ENCODE results near the gene ACOXL. TPM values are rescaled to one million over a fixed set of nuclear protein-coding genes. Genes with fewer than 3 reads are reported as not detected.
A peak's percentile ranks its signal among the peaks of the same experiment; 100 is the strongest.

The ACOXL gene
- total RNA-seq, 1 donor = not detected

DNA sequence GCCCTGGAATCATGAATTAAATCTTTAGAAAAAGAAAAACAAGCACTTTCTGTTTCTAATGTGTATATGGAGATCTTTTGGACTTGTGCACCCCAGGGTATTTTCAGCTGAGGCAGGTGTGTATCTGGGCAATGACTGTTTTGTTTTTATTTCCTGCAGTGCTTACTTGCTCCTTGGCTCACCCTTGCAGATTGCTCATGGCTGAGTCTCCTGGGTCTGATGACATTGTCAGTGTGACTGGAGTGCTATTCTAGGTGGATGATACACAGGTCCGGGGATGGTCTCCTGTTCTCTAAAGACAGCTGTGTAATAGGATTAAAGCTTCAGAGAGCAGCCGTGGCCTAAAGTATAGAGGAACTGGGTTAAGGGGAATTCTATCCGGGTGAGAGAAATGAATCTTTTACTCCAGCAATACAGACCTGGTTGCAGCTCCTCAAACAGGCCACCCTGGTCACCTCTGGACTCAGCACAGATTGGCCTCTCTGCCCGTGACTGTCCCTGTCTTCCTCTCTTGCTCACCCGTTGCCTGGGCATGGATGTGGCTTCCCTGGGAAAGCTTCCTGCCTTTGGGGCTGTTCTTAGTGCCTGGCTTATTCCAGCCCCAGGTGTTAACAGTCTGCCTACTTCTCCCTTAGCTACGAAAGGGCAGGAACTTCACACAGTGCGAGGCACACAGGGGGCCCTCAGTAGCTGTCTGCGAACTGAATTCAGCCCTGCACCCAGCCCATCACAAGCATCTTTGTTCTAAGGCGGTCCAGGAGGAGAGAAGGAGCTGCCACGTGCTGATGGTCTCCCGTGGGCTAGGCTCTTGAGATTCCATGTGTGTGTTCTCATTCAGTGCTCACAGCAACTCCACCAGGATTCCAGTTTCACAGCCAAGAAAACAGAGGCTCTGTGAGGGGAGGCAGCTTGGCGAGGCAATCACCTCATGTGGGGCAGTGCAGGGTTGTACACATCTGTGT is 84.3 kb downstream of the ACOXL start:
- Histone ChIP-seq H2AFZ (ENCODE audit: low read length) (no peak overlapping the region), H3K4me3 (ENCODE audit: insufficient read depth, low read length) (no peak overlapping the region), H3K9me3 (ENCODE audit: low read depth, low read length) (no peaks in the 10 kb centered on the region), H4K20me1 (ENCODE audit: insufficient read depth, low read length) (no peaks in the 10 kb centered on the region), H3K27ac (ENCODE audit: low read depth, low read length) (no peak overlapping the region), H3K4me1 (ENCODE audit: insufficient read depth, low read length) (no peaks in the 10 kb centered on the region), H3K27me3 (ENCODE audit: insufficient read depth, low read length) (peaks cover 13% of the 10 kb centered on the region), H3K79me2 (ENCODE audit: insufficient read depth, low read length) (no peaks in the 10 kb centered on the region), H3K36me3 (ENCODE audit: insufficient read depth, low read length) (no peaks in the 10 kb centered on the region), H3K4me2 (ENCODE audit: insufficient read depth, low read length) (no peak overlapping the region)
- TF ChIP-seq, protein P1, sequence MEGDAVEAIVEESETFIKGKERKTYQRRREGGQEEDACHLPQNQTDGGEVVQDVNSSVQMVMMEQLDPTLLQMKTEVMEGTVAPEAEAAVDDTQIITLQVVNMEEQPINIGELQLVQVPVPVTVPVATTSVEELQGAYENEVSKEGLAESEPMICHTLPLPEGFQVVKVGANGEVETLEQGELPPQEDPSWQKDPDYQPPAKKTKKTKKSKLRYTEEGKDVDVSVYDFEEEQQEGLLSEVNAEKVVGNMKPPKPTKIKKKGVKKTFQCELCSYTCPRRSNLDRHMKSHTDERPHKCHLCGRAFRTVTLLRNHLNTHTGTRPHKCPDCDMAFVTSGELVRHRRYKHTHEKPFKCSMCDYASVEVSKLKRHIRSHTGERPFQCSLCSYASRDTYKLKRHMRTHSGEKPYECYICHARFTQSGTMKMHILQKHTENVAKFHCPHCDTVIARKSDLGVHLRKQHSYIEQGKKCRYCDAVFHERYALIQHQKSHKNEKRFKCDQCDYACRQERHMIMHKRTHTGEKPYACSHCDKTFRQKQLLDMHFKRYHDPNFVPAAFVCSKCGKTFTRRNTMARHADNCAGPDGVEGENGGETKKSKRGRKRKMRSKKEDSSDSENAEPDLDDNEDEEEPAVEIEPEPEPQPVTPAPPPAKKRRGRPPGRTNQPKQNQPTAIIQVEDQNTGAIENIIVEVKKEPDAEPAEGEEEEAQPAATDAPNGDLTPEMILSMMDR (IDR thresholded peaks at IDR 0.05; ENCODE audit: extremely low read depth, low read depth, low read length) = no peak
- no peak for DNase-seq (ENCODE audit: insufficient read length, low spot score, missing footprints)

- no peaks in the 10 kb centered on the region for H3K36me3 ChIP-seq (ENCODE audit: insufficient read depth, low read length)
- H3K4me1 ChIP-seq (ENCODE audit: insufficient read depth, low read length) = no peaks in the 10 kb centered on the region
- no peak for DNase-seq (ENCODE audit: insufficient read length, low spot score, missing footprints)
- no peaks in the 10 kb centered on the region for H3K79me2 ChIP-seq (ENCODE audit: insufficient read depth, low read length)
- no peak overlapping the region for H3K4me2 ChIP-seq (ENCODE audit: insufficient read depth, low read length)
- no peaks in the 10 kb centered on the region for H4K20me1 ChIP-seq (ENCODE audit: insufficient read depth, low read length)
- H3K9me3 ChIP-seq (ENCODE audit: low read depth, low read length) = no peaks in the 10 kb centered on the region
- peaks cover 11% of the 10 kb centered on the region for H3K27me3 ChIP-seq (ENCODE audit: insufficient read depth, low read length)
- no peak overlapping the region for H3K27ac ChIP-seq (ENCODE audit: low read depth, low read length)
- H3K4me3 ChIP-seq (ENCODE audit: insufficient read depth, low read length) = no peak overlapping the region
- TF ChIP-seq, protein P1 (IDR thresholded peaks at IDR 0.05; ENCODE audit: extremely low read depth, low read depth, low read length) = peak; percentile 3
- H2AFZ ChIP-seq (ENCODE audit: low read length) = no peak overlapping the region
These were observed 86.6 kb downstream of the ACOXL start for GRCh38 chr2:110818767-110819481.

DNA sequence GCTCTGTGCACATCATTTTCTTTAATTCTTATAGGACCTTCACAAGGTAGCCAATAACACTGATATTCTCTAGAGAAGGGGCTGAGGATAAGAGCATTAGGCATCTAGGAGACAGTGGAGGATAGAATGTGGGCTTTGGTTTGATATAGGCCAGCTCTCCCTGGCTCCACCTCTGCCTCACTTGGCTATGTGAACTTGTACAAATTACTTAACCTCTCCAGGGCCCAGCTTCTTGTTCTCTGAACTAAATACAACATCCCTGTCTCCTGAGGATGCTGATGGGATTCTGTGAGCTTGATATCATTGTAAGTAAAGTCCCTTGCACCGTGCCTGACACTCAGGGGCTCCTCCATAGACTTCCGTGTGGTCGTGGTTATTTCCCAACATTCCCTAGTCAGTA is 87.3 kb downstream of the ACOXL start:
- H3K27me3 ChIP-seq (ENCODE audit: insufficient read depth, low read length) = peaks cover 11% of the 10 kb centered on the region
- H3K36me3 ChIP-seq (ENCODE audit: insufficient read depth, low read length) = no peaks in the 10 kb centered on the region
- H2AFZ ChIP-seq (ENCODE audit: low read length) = no peak overlapping the region
- H3K4me3 ChIP-seq (ENCODE audit: insufficient read depth, low read length) = no peak overlapping the region
- H3K4me2 ChIP-seq (ENCODE audit: insufficient read depth, low read length) = no peak overlapping the region
- H3K4me1 ChIP-seq (ENCODE audit: insufficient read depth, low read length) = no peaks in the 10 kb centered on the region
- H3K79me2 ChIP-seq (ENCODE audit: insufficient read depth, low read length) = no peaks in the 10 kb centered on the region
- no peak for DNase-seq (ENCODE audit: insufficient read length, low spot score, missing footprints)
- no peak overlapping the region for H3K27ac ChIP-seq (ENCODE audit: low read depth, low read length)
- no peaks in the 10 kb centered on the region for H4K20me1 ChIP-seq (ENCODE audit: insufficient read depth, low read length)
- TF ChIP-seq, protein P1 (IDR thresholded peaks at IDR 0.05; ENCODE audit: extremely low read depth, low read depth, low read length) = no peak
- H3K9me3 ChIP-seq (ENCODE audit: low read depth, low read length) = no peaks in the 10 kb centered on the region

GRCh38 chr2:110820128-110820527 is 87.8 kb downstream of the ACOXL start:
- Histone ChIP-seq H2AFZ (ENCODE audit: low read length) (no peak overlapping the region), H3K4me3 (ENCODE audit: insufficient read depth, low read length) (no peak overlapping the region)
- no peak for DNase-seq (ENCODE audit: insufficient read length, low spot score, missing footprints)

More at GRCh38 chr2:110820128-110820527, 87.8 kb downstream of the ACOXL start:
- Histone ChIP-seq H3K9me3 (ENCODE audit: low read depth, low read length) (no peaks in the 10 kb centered on the region), H3K27ac (ENCODE audit: low read depth, low read length) (no peak overlapping the region), H3K36me3 (ENCODE audit: insufficient read depth, low read length) (no peaks in the 10 kb centered on the region), H4K20me1 (ENCODE audit: insufficient read depth, low read length) (no peaks in the 10 kb centered on the region), H3K27me3 (ENCODE audit: insufficient read depth, low read length) (peaks cover 12% of the 10 kb centered on the region), H3K4me2 (ENCODE audit: insufficient read depth, low read length) (no peak overlapping the region), H3K79me2 (ENCODE audit: insufficient read depth, low read length) (no peaks in the 10 kb centered on the region), H3K4me1 (ENCODE audit: insufficient read depth, low read length) (no peaks in the 10 kb centered on the region)
- TF ChIP-seq, protein P1 (IDR thresholded peaks at IDR 0.05; ENCODE audit: extremely low read depth, low read depth, low read length) = no peak
